Vagina (tissue), 2 donors: ENCODE measurements around the gene ARHGAP20. TPM values are rescaled to one million over a fixed set of nuclear protein-coding genes. Genes with fewer than 3 reads are reported as not detected.

ENCODE experiments used
- DNase-seq, 2 donors: peaks; one replicate each; pipeline ENCODE4 v3.0.0-alpha.2; 2017; ENCODE audit errors: extremely low spot score in 2 of 2
- H3K27ac ChIP-seq: fragments of 200-600 bp; sonication (generic); one replicate; pipeline ENCODE4 v1.5.1; 2019
- H3K27me3 ChIP-seq: fragments of 200-600 bp; sonication (generic); one replicate; pipeline ENCODE4 v1.5.1; 2019
- H3K36me3 ChIP-seq, 2 donors: fragments of 200-600 bp; sonication (generic); one replicate each; pipeline ENCODE4 v1.5.1; 2017 to 2019
- H3K4me1 ChIP-seq: fragments of 200-600 bp; sonication (generic); one replicate; pipeline ENCODE4 v1.5.1; 2019
- H3K4me3 ChIP-seq, 2 donors: fragments of 200-600 bp; sonication (generic); 1 replicate in 1 of 2; 2 replicates in 1 of 2; pipeline ENCODE4 v1.5.1; 2016 to 2019
- H3K9me3 ChIP-seq: fragments of 200-600 bp; sonication (generic); one replicate; pipeline ENCODE4 v1.5.1; 2019
- CTCF ChIP-seq, 3 experiments: fragments of 450-650 bp in 2 of 3; fragments of 200-600 bp in 1 of 3; sonication (generic) in 1 of 3; IDR thresholded peaks; one replicate each; pipeline ENCODE4 v1.5.1; 2017 to 2019; ENCODE audit warnings: antibody characterized with exemption in 3 of 3, mild to moderate bottlenecking in 2 of 3, moderate library complexity in 2 of 3
- POLR2A ChIP-seq, 2 donors: fragments of 450-650 bp; IDR thresholded peaks; one replicate each; pipeline ENCODE4 v1.6.1; 2017; ENCODE audit warnings: antibody characterized with exemption in 2 of 2, mild to moderate bottlenecking in 2 of 2, moderate library complexity in 2 of 2
- POLR2AphosphoS5 ChIP-seq, 2 donors: sonication (generic); formaldehyde crosslinking; IDR thresholded peaks; one replicate each; pipeline ENCODE4 v1.9.0; 2017; ENCODE audit warnings: antibody characterized with exemption in 2 of 2, mild to moderate bottlenecking in 2 of 2, low read depth in 1 of 2; ENCODE audit not compliant: insufficient read depth in 1 of 2
- intact Hi-C: fragments of 100-400 bp; cut with DNase I; formaldehyde crosslinking; loops from one replicate; pipeline ENCODE4 v1.15.1; 2023
- total RNA-seq: library from RNA; depleted of rRNA; stranded (reverse); fragments of >200 nt; gene quantifications from one replicate; pipeline ENCODE4 v1.2.3, GENCODE V29; 2016

ARHGAP20 gene
- total RNA-seq, 1 donor from 2014 or later: 3.4 TPM

- intact Hi-C loops: no loop called here
- no peaks in the 10 kb centered on the region for H3K9me3 ChIP-seq
- no peaks in the 10 kb centered on the region for H3K27me3 ChIP-seq
- TF ChIP-seq CTCF (IDR thresholded peaks at IDR 0.05) (no peak), POLR2A (IDR thresholded peaks at IDR 0.05) (no peak), POLR2AphosphoS5 (IDR thresholded peaks at IDR 0.05; ENCODE audit: insufficient read depth in 1 of 2, low read depth in 1 of 2) (no peak)
- no peaks in the 10 kb centered on the region for H3K36me3 ChIP-seq
- H3K4me1 ChIP-seq: no peaks in the 10 kb centered on the region
- no peak for DNase-seq
- H3K27ac ChIP-seq: no peak overlapping the region
- no peak overlapping the region for H3K4me3 ChIP-seq
Observed at GRCh38 chr11:110724358-110724757, 12.1 kb upstream of the ARHGAP20 start.

- H3K27me3 ChIP-seq: no peaks in the 10 kb centered on the region
- H3K4me1 ChIP-seq: no peaks in the 10 kb centered on the region
- intact Hi-C loops: no loop called here
- H3K27ac ChIP-seq: no peak overlapping the region
- no peaks in the 10 kb centered on the region for H3K36me3 ChIP-seq
- DNase-seq: no peak
- H3K4me3 ChIP-seq: no peak overlapping the region
- no peaks in the 10 kb centered on the region for H3K9me3 ChIP-seq
- no peak for TF ChIP-seq POLR2A (IDR thresholded peaks at IDR 0.05)
Observed at GRCh38 chr11:110720431-110721275, 8.4 kb upstream of the ARHGAP20 start.

GRCh38 chr11:110716361-110716760 is 4.1 kb upstream of the ARHGAP20 start:
- Histone ChIP-seq H3K27me3 (no peaks in the 10 kb centered on the region), H3K4me1 (peaks cover 16% of the 10 kb centered on the region), H3K36me3 (no peaks in the 10 kb centered on the region), H3K4me3 (no peak overlapping the region), H3K27ac (no peak overlapping the region), H3K9me3 (no peaks in the 10 kb centered on the region)
- TF ChIP-seq POLR2AphosphoS5 (IDR thresholded peaks at IDR 0.05; ENCODE audit: insufficient read depth in 1 of 2, low read depth in 1 of 2) (no peak), POLR2A (IDR thresholded peaks at IDR 0.05) (no peak), CTCF (IDR thresholded peaks at IDR 0.05) (no peak)
- intact Hi-C loops: no loop called here
- DNase-seq: no peak

- Histone ChIP-seq H3K9me3 (no peaks in the 10 kb centered on the region), H3K4me1 (peaks cover 24% of the 10 kb centered on the region), H3K27ac (no peak overlapping the region), H3K4me3 (no peak overlapping the region), H3K27me3 (no peaks in the 10 kb centered on the region), H3K36me3 (no peaks in the 10 kb centered on the region)
- no peak for DNase-seq
- TF ChIP-seq POLR2AphosphoS5 (IDR thresholded peaks at IDR 0.05; ENCODE audit: insufficient read depth in 1 of 2, low read depth in 1 of 2) (no peak), CTCF (IDR thresholded peaks at IDR 0.05) (no peak), POLR2A (IDR thresholded peaks at IDR 0.05) (no peak)
- intact Hi-C loops: no loop called here
Observed at GRCh38 chr11:110715541-110715940, 3.3 kb upstream of the ARHGAP20 start.

GRCh38 chr11:110713449-110713776 is 1.2 kb upstream of the ARHGAP20 start:
- Histone ChIP-seq H3K27me3 (no peaks in the 10 kb centered on the region), H3K9me3 (no peaks in the 10 kb centered on the region), H3K27ac (peak overlapping the region; percentile 77), H3K4me3 (peak overlapping the region; percentile 71 to 73), H3K4me1 (peaks cover 32% of the 10 kb centered on the region), H3K36me3 (no peaks in the 10 kb centered on the region)
- no peak for DNase-seq
- intact Hi-C loops: no loop called here
- TF ChIP-seq CTCF (IDR thresholded peaks at IDR 0.05): no peak
- TF ChIP-seq POLR2AphosphoS5 (IDR thresholded peaks at IDR 0.05; ENCODE audit: insufficient read depth in 1 of 2, low read depth in 1 of 2): no peak
- no peak for TF ChIP-seq POLR2A (IDR thresholded peaks at IDR 0.05)
